GM13976 (cell line): Measurements from ENCODE around the gene GORASP2.

Experiments
- DNase-seq: peaks from one replicate; pipeline ENCODE4 v3.0.0; 2012; ENCODE audit warnings: low spot score
- CTCF ChIP-seq: IDR thresholded peaks from 2 replicates; pipeline ENCODE4 v1.5.1; 2012; ENCODE audit warnings: borderline replicate concordance, mild to moderate bottlenecking; ENCODE audit not compliant: insufficient read depth; ENCODE audit errors: extremely low read depth, missing control alignments, control extremely low read depth
- in situ Hi-C: fragments of 300-500 bp; cut with MboI; formaldehyde crosslinking; loops from one replicate; pipeline ENCODE4 v1.12.0; 2022; ENCODE audit warnings: low sequenced_read_pairs, mixed read lengths, inconsistent platforms; ENCODE audit not compliant: unreplicated experiment

GORASP2 gene

GRCh38 chr2:170887496-170887895 lies 41.6 kb upstream of the GORASP2 start:
- no peak for DNase-seq
- in situ Hi-C loops: no loop called here
- TF ChIP-seq CTCF: no peak

- in situ Hi-C loops: no loop called here
- no peak for DNase-seq
- no peak for TF ChIP-seq CTCF
These were observed 41.2 kb upstream of the GORASP2 start for GRCh38 chr2:170887896-170888295.

GRCh38 chr2:170891893-170892292 lies 37.2 kb upstream of the GORASP2 start:
- no peak for TF ChIP-seq CTCF
- DNase-seq: no peak
- in situ Hi-C loops: no loop called here

- TF ChIP-seq CTCF: no peak
- in situ Hi-C loops: no loop called here
- no peak for DNase-seq
These were observed 36.6 kb upstream of the GORASP2 start for GRCh38 chr2:170892391-170892951.

GRCh38 chr2:170895023-170895757 lies 33.9 kb upstream of the GORASP2 start:
- in situ Hi-C loops: no loop called here
- TF ChIP-seq CTCF: no peak
- DNase-seq: no peak

- in situ Hi-C loops: no loop called here
- no peak for DNase-seq
- no peak for TF ChIP-seq CTCF
These were observed 32.4 kb upstream of the GORASP2 start for GRCh38 chr2:170896622-170897021.
